WTC11 (cell line): Measurements from ENCODE around the gene MARCHF10. TPM values are rescaled to one million over a fixed set of nuclear protein-coding genes. Genes with fewer than 3 reads are reported as not detected.

ENCODE experiments used
- ATAC-seq: fragments of 200-7000 bp; cut with Tn5 transposase; 2 replicates; pipeline ENCODE4 v1.10.0; 2021; ENCODE audit warnings: mild to moderate bottlenecking, moderate library complexity
- CTCF ChIA-PET: fragments of 300-600 bp; sonication (Branson Sonifier 250); formaldehyde crosslinking; loops from one replicate; lab custom pipeline; 2021; ENCODE audit warnings: antibody characterized with exemption; lab: Charles Lee
- POLR2A ChIA-PET: fragments of 350-600 bp; sonication (Branson Sonifier 250); formaldehyde crosslinking; loops from one replicate; lab custom pipeline; 2021; ENCODE audit warnings: antibody characterized with exemption; lab: Charles Lee
- DNase-seq: peaks from one replicate; pipeline ENCODE4 v3.0.0; 2021; ENCODE audit warnings: low spot score
- H3K27ac Mint-ChIP-seq: 2 replicates; pipeline ENCODE4 v1.8.0; 2021; ENCODE audit warnings: mixed read lengths
- H3K27me3 Mint-ChIP-seq: 2 replicates; pipeline ENCODE4 v1.8.0; 2021; ENCODE audit warnings: low read depth, mild to moderate bottlenecking, moderate library complexity, mixed read lengths
- H3K36me3 Mint-ChIP-seq: 2 replicates; pipeline ENCODE4 v1.8.0; 2021; ENCODE audit warnings: mixed read lengths
- H3K4me1 Mint-ChIP-seq: 2 replicates; pipeline ENCODE4 v1.8.0; 2022; ENCODE audit warnings: mixed read lengths
- H3K4me3 Mint-ChIP-seq: 2 replicates; pipeline ENCODE4 v1.8.0; 2021; ENCODE audit warnings: mild to moderate bottlenecking, moderate library complexity, mixed read lengths
- H3K9me3 Mint-ChIP-seq: 2 replicates; pipeline ENCODE4 v1.8.0; 2021; ENCODE audit warnings: mixed read lengths
- ELF4 ChIP-seq: sonication (generic); formaldehyde crosslinking; IDR thresholded peaks from 2 replicates; pipeline ENCODE4 v1.8.1; 2022; ENCODE audit warnings: low read depth, mild to moderate bottlenecking, moderate library complexity, missing genetic modification reagents
- EMX1 ChIP-seq: fragments of 250-450 bp; sonication (Bioruptor Pico); IDR thresholded peaks from 2 replicates; pipeline ENCODE4 v1.8.0; 2021; ENCODE audit warnings: mild to moderate bottlenecking
- FOXP1 ChIP-seq: sonication (generic); formaldehyde crosslinking; IDR thresholded peaks from 2 replicates; pipeline ENCODE4 v1.8.0; 2022; ENCODE audit warnings: missing genetic modification reagents, mild to moderate bottlenecking, moderate library complexity, borderline replicate concordance
- JUN ChIP-seq: sonication (generic); formaldehyde crosslinking; IDR thresholded peaks from 2 replicates; pipeline ENCODE4 v1.8.0; 2023; ENCODE audit warnings: mild to moderate bottlenecking, missing genetic modification reagents
- RORB ChIP-seq: fragments of 250-450 bp; sonication (Bioruptor Pico); IDR thresholded peaks from 2 replicates; pipeline ENCODE4 v1.9.0; 2021; ENCODE audit warnings: mild to moderate bottlenecking
- TCF7 ChIP-seq: sonication (generic); formaldehyde crosslinking; IDR thresholded peaks from 2 replicates; pipeline ENCODE4 v1.8.0; 2022; ENCODE audit warnings: mild to moderate bottlenecking, low read depth, missing genetic modification reagents, moderate library complexity
- TEAD1 ChIP-seq: sonication (generic); formaldehyde crosslinking; IDR thresholded peaks from 2 replicates; pipeline ENCODE4 v1.8.0; 2022; ENCODE audit warnings: mild to moderate bottlenecking, missing genetic modification reagents
- TEAD4 ChIP-seq: sonication (generic); formaldehyde crosslinking; IDR thresholded peaks from 2 replicates; pipeline ENCODE4 v1.8.0; 2022; ENCODE audit warnings: mild to moderate bottlenecking, missing genetic modification reagents
- ZNF121 ChIP-seq: sonication (generic); formaldehyde crosslinking; IDR thresholded peaks from 2 replicates; pipeline ENCODE4 v1.8.0; 2023; ENCODE audit warnings: missing genetic modification reagents
- ZNF263 ChIP-seq: sonication (generic); formaldehyde crosslinking; IDR thresholded peaks from 2 replicates; pipeline ENCODE4 v1.8.1; 2022; ENCODE audit warnings: low read depth, mild to moderate bottlenecking, moderate library complexity, missing genetic modification reagents
- ZNF423 ChIP-seq: fragments of 250-450 bp; sonication (Bioruptor Pico); IDR thresholded peaks from 2 replicates; pipeline ENCODE4 v2.1.2; 2022; ENCODE audit warnings: mild to moderate bottlenecking, moderate library complexity
- total RNA-seq: library from RNA; stranded (reverse); gene quantifications from 3 replicates; pipeline ENCODE4 v1.2.3, GENCODE V29; 2021
- TF ChIP-seq, protein P1 (sequence below): fragments of 250-450 bp; sonication (Bioruptor Pico); IDR thresholded peaks from 2 replicates; pipeline ENCODE4 v1.8.0; 2021; ENCODE audit warnings: mild to moderate bottlenecking
- TF ChIP-seq, protein P2 (sequence below): fragments of 250-450 bp; sonication (Bioruptor Pico); IDR thresholded peaks from 2 replicates; pipeline ENCODE4 v1.9.0; 2021; ENCODE audit warnings: mild to moderate bottlenecking
- TF ChIP-seq, protein P3 (sequence below): fragments of 250-450 bp; sonication (Bioruptor Pico); IDR thresholded peaks from 2 replicates; pipeline ENCODE4 v1.9.0; 2021; ENCODE audit warnings: moderate library complexity, mild to moderate bottlenecking, inconsistent platforms, borderline replicate concordance
- TF ChIP-seq, protein P4 (sequence below): sonication (generic); formaldehyde crosslinking; IDR thresholded peaks from 2 replicates; pipeline ENCODE4 v1.8.0; 2022; ENCODE audit warnings: mild to moderate bottlenecking, missing genetic modification reagents
- TF ChIP-seq, protein P5 (sequence below): sonication (generic); formaldehyde crosslinking; IDR thresholded peaks from 2 replicates; pipeline ENCODE4 v1.8.1; 2023; ENCODE audit warnings: mild to moderate bottlenecking, missing genetic modification reagents, moderate library complexity

Gene MARCHF10
- total RNA-seq, 1 experiment from 2014 or later = 1.0 TPM

DNA sequence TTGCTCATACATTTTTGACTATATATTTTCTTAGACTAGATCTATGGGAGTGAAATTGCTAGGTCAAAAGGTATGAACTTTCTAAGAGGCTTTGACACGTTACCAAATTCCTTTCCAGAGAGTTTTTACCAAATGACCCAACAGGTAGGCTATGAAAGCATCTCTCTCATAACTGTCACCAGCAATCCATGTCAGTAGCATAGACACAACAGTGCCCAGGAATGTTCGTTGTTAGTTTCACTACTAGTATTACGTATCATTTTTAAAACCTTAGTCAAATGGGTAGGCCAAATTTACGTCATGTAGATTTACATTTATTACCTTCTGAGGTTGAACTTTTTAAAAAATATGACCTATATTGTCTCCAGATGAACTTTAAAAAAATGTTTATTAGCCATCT, 66.8 kb downstream of the MARCHF10 start (continued):
- TF ChIP-seq, protein P1, sequence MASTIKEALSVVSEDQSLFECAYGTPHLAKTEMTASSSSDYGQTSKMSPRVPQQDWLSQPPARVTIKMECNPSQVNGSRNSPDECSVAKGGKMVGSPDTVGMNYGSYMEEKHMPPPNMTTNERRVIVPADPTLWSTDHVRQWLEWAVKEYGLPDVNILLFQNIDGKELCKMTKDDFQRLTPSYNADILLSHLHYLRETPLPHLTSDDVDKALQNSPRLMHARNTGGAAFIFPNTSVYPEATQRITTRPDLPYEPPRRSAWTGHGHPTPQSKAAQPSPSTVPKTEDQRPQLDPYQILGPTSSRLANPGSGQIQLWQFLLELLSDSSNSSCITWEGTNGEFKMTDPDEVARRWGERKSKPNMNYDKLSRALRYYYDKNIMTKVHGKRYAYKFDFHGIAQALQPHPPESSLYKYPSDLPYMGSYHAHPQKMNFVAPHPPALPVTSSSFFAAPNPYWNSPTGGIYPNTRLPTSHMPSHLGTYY (CRISPR knock-in tag) = no peak
- TF ChIP-seq, protein P2, sequence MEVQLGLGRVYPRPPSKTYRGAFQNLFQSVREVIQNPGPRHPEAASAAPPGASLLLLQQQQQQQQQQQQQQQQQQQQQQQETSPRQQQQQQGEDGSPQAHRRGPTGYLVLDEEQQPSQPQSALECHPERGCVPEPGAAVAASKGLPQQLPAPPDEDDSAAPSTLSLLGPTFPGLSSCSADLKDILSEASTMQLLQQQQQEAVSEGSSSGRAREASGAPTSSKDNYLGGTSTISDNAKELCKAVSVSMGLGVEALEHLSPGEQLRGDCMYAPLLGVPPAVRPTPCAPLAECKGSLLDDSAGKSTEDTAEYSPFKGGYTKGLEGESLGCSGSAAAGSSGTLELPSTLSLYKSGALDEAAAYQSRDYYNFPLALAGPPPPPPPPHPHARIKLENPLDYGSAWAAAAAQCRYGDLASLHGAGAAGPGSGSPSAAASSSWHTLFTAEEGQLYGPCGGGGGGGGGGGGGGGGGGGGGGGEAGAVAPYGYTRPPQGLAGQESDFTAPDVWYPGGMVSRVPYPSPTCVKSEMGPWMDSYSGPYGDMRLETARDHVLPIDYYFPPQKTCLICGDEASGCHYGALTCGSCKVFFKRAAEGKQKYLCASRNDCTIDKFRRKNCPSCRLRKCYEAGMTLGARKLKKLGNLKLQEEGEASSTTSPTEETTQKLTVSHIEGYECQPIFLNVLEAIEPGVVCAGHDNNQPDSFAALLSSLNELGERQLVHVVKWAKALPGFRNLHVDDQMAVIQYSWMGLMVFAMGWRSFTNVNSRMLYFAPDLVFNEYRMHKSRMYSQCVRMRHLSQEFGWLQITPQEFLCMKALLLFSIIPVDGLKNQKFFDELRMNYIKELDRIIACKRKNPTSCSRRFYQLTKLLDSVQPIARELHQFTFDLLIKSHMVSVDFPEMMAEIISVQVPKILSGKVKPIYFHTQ = no peak

DNA sequence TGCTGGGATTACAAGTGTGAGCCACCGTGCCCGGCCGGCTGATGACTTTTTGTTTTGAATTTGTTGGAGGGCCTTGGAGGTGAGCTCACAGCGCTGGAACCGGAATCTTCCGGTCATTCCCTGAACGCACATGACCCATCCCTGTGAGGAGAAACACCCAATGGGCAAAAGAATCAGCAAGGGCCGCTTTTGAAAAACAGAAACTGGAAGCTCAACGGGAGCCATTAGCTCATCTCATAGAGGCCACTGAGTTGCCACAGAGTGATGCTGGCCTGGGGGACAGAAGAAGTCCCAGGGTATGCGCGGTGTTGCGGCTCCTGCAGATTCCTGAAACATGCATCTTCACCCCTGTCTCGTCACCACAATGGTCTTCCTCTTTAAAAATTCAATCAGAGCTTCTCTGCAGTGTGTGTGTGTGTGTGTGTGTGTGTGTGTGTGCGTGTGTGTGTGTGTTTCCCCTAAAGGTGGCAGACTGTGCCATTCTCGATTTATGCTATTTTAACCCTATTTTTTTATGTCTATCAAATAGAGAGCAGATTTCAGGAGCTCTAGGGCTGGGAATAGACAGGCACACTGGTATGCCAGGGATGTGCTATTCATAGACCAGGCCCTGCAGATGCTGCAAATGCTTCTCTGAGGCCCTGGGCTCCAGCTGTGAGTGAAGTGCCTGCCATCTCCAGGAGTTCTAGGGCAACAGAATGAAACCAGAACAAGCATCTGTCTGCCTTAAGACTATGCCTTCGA, 68.3 kb downstream of the MARCHF10 start:
- ChIA-PET CTCF (interaction anchor here (0.5 to 1.2 kb wide), 6 partner anchors 11 to 383 kb away, joined by 3 to 4 read pairs (median 3); no protein-coding TSS in a partner anchor), POLR2A (interaction anchor here (0.6 kb wide), 2 partner anchors 40 to 114 kb away, joined by 3 read pairs; no protein-coding TSS in a partner anchor)
- H3K9me3 Mint-ChIP-seq = no peaks in the 10 kb centered on the region

DNA sequence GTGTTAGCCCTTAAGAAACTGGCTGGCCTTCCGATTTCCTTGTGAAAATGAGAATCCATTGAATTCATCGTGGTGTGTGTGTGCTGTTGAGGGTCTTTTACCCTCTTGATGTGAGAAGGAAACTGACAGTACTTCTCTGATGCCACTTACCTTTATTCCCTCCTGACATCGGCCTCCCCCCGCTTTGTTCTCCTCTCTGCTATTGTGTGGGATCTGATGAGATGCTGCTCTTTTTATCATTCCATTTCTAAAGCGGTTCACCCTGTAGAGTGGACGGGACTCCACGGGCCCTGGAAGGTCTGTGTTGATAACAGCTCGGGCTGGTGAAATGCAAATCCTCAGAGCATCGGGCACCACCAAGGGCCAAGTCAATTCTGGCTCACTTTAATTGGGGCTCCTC, 69.8 kb downstream of the MARCHF10 start:
- CTCF ChIA-PET = no interaction called here
- POLR2A ChIA-PET = no interaction called here
- Mint-ChIP-seq H3K27me3 (no peaks in the 10 kb centered on the region), H3K9me3 (peaks cover 3% of the 10 kb centered on the region; the same call in 1 of the 2 replicates), H3K27ac (no peak overlapping the region), H3K4me3 (no peak overlapping the region), H3K36me3 (no peaks in the 10 kb centered on the region), H3K4me1 (peaks cover 46% of the 10 kb centered on the region)
- TF ChIP-seq, protein P3, sequence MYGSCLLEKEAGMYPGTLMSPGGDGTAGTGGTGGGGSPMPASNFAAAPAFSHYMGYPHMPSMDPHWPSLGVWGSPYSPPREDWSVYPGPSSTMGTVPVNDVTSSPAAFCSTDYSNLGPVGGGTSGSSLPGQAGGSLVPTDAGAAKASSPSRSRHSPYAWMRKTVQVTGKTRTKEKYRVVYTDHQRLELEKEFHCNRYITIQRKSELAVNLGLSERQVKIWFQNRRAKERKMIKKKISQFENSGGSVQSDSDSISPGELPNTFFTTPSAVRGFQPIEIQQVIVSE (CRISPR knock-in tag) = no peak
- TF ChIP-seq JUN (CRISPR knock-in tag) (no peak), FOXP1 (CRISPR knock-in tag) (no peak), EMX1 (CRISPR knock-in tag) (no peak), TEAD4 (no peak), ZNF121 (CRISPR knock-in tag) (no peak), ZNF263 (CRISPR knock-in tag) (no peak), TEAD1 (CRISPR knock-in tag) (no peak), ELF4 (CRISPR knock-in tag) (no peak), TCF7 (no peak), RORB (no peak)
- TF ChIP-seq, protein P4, sequence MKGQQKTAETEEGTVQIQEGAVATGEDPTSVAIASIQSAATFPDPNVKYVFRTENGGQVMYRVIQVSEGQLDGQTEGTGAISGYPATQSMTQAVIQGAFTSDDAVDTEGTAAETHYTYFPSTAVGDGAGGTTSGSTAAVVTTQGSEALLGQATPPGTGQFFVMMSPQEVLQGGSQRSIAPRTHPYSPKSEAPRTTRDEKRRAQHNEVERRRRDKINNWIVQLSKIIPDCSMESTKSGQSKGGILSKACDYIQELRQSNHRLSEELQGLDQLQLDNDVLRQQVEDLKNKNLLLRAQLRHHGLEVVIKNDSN = no peak
- TF ChIP-seq, protein P5, sequence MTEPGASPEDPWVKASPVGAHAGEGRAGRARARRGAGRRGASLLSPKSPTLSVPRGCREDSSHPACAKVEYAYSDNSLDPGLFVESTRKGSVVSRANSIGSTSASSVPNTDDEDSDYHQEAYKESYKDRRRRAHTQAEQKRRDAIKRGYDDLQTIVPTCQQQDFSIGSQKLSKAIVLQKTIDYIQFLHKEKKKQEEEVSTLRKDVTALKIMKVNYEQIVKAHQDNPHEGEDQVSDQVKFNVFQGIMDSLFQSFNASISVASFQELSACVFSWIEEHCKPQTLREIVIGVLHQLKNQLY (CRISPR knock-in tag) = no peak
- ATAC-seq = no peak
- no peak for DNase-seq

More for the DNA sequence above, 68.3 kb downstream of the MARCHF10 start:
- H3K27me3 Mint-ChIP-seq = no peaks in the 10 kb centered on the region
- TF ChIP-seq, protein P4 = no peak
- 0 out of 2 replicates have a peak, but pooled peaks have one; percentile 21 for TF ChIP-seq ZNF423
- TF ChIP-seq, all 79 proteins: peak for 1
- DNase-seq (peak; percentile 42), ATAC-seq (peak; percentile 79)
- no peak overlapping the region for H3K4me3 Mint-ChIP-seq
- H3K4me1 Mint-ChIP-seq = peaks cover 39% of the 10 kb centered on the region
- H3K27ac Mint-ChIP-seq = no peak overlapping the region
- H3K36me3 Mint-ChIP-seq = no peaks in the 10 kb centered on the region
